Mucosa of descending colon (tissue), 3 donors: ENCODE data around the gene KRTAP6-3. TPM values are rescaled to one million over a fixed set of nuclear protein-coding genes. Genes with fewer than 3 reads are reported as not detected.

Source experiments
- ATAC-seq: fragments of 200-7000 bp; cut with Tn5 transposase; one replicate; pipeline ENCODE4 v1.9.1; 2020; ENCODE audit warnings: mild to moderate bottlenecking, moderate library complexity
- DNase-seq, 3 donors: peaks; one replicate each; pipeline ENCODE4 v3.0.0-alpha.2; 2020
- H3K36me3 ChIP-seq: fragments of 200-600 bp; one replicate; pipeline ENCODE4 v1.8.0; 2021; ENCODE audit warnings: low read depth, mild to moderate bottlenecking
- H3K4me1 ChIP-seq: fragments of 200-600 bp; one replicate; pipeline ENCODE4 v1.8.0; 2021; ENCODE audit warnings: low read depth, mild to moderate bottlenecking
- H3K4me3 ChIP-seq: fragments of 200-600 bp; one replicate; pipeline ENCODE4 v1.8.0; 2021; ENCODE audit warnings: mild to moderate bottlenecking
- H3K9me3 ChIP-seq: fragments of 200-600 bp; one replicate; pipeline ENCODE4 v1.8.0; 2021; ENCODE audit warnings: mild to moderate bottlenecking
- intact Hi-C, 2 donors: fragments of 100-400 bp; cut with DNase I in 1 of 2; cut with micrococcal nuclease in 1 of 2; formaldehyde crosslinking; loops; one replicate each; pipeline versions ENCODE4 v1.11.0 to v1.11.1; 2022; cut with DNase I, micrococcal nuclease
- total RNA-seq, 3 donors: library from RNA; stranded (reverse); fragmentation: NEBNext Ultra II Directional in 2 of 3; extraction: Animal tissue kit (Norgen Biotek cat#: 25700) in 2 of 3; gene quantifications; one replicate each; pipeline versions ENCODE4 v1.2.1 to v1.2.4, GENCODE V29; 2021 to 2023
- TF ChIP-seq, protein P1 (sequence below): fragments of 200-600 bp; IDR thresholded peaks from one replicate; pipeline ENCODE4 v1.8.0; 2022; ENCODE audit warnings: antibody characterized with exemption, mild to moderate bottlenecking
- donor health status: DM: no; HTN: no; CAD: no; lungs with moderate emphysema.
- donor health status: DM: no; HTN: no; CAD: no.
- donor health status: DM: no; HTN: yes; CAD: no.

The KRTAP6-3 gene
- total RNA-seq, 3 donors from 2014 or later = not detected

GRCh38 chr21:30563072-30563471, 29.2 kb upstream of the KRTAP6-3 start:
- intact Hi-C loops = no loop called here
- no peaks in the 10 kb centered on the region for H3K4me1 ChIP-seq
- no peak overlapping the region for H3K4me3 ChIP-seq
- TF ChIP-seq, protein P1, sequence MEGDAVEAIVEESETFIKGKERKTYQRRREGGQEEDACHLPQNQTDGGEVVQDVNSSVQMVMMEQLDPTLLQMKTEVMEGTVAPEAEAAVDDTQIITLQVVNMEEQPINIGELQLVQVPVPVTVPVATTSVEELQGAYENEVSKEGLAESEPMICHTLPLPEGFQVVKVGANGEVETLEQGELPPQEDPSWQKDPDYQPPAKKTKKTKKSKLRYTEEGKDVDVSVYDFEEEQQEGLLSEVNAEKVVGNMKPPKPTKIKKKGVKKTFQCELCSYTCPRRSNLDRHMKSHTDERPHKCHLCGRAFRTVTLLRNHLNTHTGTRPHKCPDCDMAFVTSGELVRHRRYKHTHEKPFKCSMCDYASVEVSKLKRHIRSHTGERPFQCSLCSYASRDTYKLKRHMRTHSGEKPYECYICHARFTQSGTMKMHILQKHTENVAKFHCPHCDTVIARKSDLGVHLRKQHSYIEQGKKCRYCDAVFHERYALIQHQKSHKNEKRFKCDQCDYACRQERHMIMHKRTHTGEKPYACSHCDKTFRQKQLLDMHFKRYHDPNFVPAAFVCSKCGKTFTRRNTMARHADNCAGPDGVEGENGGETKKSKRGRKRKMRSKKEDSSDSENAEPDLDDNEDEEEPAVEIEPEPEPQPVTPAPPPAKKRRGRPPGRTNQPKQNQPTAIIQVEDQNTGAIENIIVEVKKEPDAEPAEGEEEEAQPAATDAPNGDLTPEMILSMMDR = no peak
- no peaks in the 10 kb centered on the region for H3K36me3 ChIP-seq
- ATAC-seq (no peak), DNase-seq (no peak)
- H3K9me3 ChIP-seq = peaks cover 47% of the 10 kb centered on the region

- Histone ChIP-seq H3K36me3 (no peaks in the 10 kb centered on the region), H3K4me3 (no peak overlapping the region), H3K9me3 (peaks cover 45% of the 10 kb centered on the region), H3K4me1 (no peaks in the 10 kb centered on the region)
- intact Hi-C loops = no loop called here
- no peak for ATAC-seq
- DNase-seq = no peak
- TF ChIP-seq, protein P1 = no peak
Observed at GRCh38 chr21:30563630-30564029, 28.6 kb upstream of the KRTAP6-3 start.

DNA sequence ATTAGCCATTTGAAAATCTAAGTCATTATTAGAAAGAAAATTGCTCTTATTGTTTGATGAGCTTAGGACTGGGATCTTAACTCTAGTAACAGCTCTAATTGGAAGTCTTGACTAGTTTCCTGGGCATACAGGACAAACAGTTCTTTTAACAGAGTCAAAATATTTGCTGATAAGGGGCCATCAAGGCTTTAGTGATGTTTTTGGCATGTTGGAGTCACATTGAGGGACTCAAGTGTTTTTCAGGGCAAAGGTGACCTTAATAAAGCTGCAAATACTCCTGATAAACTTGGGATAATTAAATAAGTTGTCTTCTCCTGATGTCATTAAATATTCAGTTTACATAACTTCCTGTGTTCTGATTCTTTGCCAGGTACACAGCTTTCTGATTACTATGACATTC, 24.6 kb upstream of the KRTAP6-3 start:
- TF ChIP-seq, protein P1 = no peak
- Histone ChIP-seq H3K4me1 (no peaks in the 10 kb centered on the region), H3K9me3 (peaks cover 36% of the 10 kb centered on the region), H3K4me3 (no peak overlapping the region), H3K36me3 (no peaks in the 10 kb centered on the region)
- DNase-seq (no peak), ATAC-seq (no peak)
- intact Hi-C loops = no loop called here

DNA sequence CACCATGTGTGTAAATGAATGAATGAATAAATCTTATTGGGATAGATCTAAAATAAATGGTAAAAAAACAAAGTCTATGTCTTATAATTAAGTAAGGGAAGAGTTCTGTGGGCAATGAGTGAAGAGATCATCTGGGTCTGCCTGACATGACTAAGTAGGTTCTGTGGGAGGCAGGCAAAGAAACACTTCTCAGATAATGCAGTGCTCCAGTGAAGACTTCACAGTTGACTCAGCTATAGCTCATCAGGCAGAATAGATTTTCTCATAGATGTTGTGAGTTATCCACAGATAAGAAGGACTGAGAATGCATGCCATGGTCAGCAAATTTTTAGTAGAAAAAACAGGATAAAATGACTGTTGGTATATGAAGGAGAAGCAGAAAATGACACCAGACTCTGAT, 14.5 kb upstream of the KRTAP6-3 start:
- ATAC-seq (no peak), DNase-seq (no peak)
- TF ChIP-seq, protein P1 = no peak
- no peak overlapping the region for H3K4me3 ChIP-seq
- intact Hi-C loops = no loop called here
- H3K36me3 ChIP-seq = no peaks in the 10 kb centered on the region
- H3K9me3 ChIP-seq = peaks cover 44% of the 10 kb centered on the region
- H3K4me1 ChIP-seq = no peaks in the 10 kb centered on the region

DNA sequence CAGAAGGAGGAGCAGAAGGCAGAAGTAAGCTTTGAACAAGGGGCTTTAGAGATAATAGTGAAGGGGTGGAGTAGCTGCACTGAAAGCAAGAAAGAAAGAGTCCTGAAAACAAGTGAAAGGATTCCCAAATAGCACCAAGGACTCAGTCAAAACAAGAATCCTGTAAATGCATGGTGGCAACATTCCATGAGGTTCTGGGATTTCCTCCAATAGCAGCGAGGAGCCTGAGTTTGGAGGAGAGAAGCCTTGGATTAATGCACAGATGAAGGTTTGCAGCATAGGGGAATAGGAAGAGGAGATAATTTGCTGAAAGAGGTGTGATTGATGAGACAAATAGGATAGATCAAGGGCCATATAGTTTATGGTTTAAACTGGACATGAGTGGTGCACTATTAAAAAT, 12.9 kb upstream of the KRTAP6-3 start:
- DNase-seq (no peak), ATAC-seq (no peak)
- Histone ChIP-seq H3K9me3 (peaks cover 43% of the 10 kb centered on the region), H3K36me3 (no peaks in the 10 kb centered on the region), H3K4me1 (no peaks in the 10 kb centered on the region), H3K4me3 (no peak overlapping the region)
- TF ChIP-seq, protein P1 = no peak
- intact Hi-C loops = no loop called here

DNA sequence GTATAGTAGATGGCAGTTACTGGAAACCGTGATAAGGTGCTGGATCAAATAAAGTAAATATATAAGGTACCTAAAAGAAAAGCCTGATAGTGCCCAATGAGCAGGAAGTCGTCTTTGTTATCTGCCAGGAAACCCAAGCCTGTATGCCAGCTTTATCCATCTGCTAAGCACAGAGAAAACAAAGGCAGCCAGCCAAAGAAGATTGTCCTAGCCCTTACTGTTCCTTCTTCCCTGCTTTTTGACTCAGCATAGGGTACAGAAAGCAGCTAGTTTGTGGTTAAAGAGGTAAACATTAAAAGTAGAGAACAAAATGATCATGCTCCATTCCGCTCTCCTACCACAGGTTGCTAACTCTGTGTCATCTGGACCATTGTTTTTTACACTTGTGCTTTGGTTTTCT, 12.1 kb upstream of the KRTAP6-3 start:
- Histone ChIP-seq H3K4me1 (no peaks in the 10 kb centered on the region), H3K9me3 (peaks cover 50% of the 10 kb centered on the region), H3K36me3 (no peaks in the 10 kb centered on the region), H3K4me3 (no peak overlapping the region)
- intact Hi-C loops = no loop called here
- DNase-seq (no peak), ATAC-seq (no peak)
- TF ChIP-seq, protein P1 = no peak
